ENCODE data around the gene CORIN.

GRCh38 chr4:47856713-47857112 is 18.8 kb upstream of the CORIN start:
- TF ChIP-seq CTCF (IDR thresholded peaks at IDR 0.05; ENCODE audit: low read depth, low read length), result no peak
- TF ChIP-seq EZH2phosphoT487 (IDR thresholded peaks at IDR 0.05; ENCODE audit: low read depth), result no peak
